Uterus (tissue), 2 donors: Measurements from ENCODE around the gene SLC2A13.

Experiments
- CTCF ChIP-seq, 4 experiments: fragments of 200-600 bp in 2 of 4; fragments of 450-650 bp in 2 of 4; sonication (generic) in 2 of 4; IDR thresholded peaks; one replicate each; pipeline ENCODE4 v1.5.1; 2016 to 2019; ENCODE audit warnings: antibody characterized with exemption in 4 of 4, mild to moderate bottlenecking in 2 of 4, moderate library complexity in 1 of 4
- POLR2A ChIP-seq, 2 donors: fragments of 450-650 bp; IDR thresholded peaks; one replicate each; pipeline ENCODE4 v1.6.1; 2016; ENCODE audit warnings: antibody characterized with exemption in 2 of 2, mild to moderate bottlenecking in 1 of 2, moderate library complexity in 1 of 2

GRCh38 chr12:40093512-40093911, 12.4 kb downstream of the SLC2A13 start:
- TF ChIP-seq CTCF (IDR thresholded peaks at IDR 0.05), result no peak
- no peak for TF ChIP-seq POLR2A (IDR thresholded peaks at IDR 0.05)
